ENCODE results near the gene VOPP1. TPM values are rescaled to one million over a fixed set of nuclear protein-coding genes. Genes with fewer than 3 reads are reported as not detected.
A peak's percentile ranks its signal among the peaks of the same experiment; 100 is the strongest.

VOPP1 gene
- total and polyA plus RNA-seq, 7 donors: 16.3 to 45.7 (median 29.7) TPM

- DNase-seq (no peak), ATAC-seq (no peak)
- Histone ChIP-seq H3K4me3 (no peak overlapping the region), H3K36me3 (ENCODE audit: insufficient read depth in 1 of 2, low read depth in 1 of 2) (peaks cover 2 to 34% of the 10 kb centered on the region in 2 donors), H3K27ac (peak overlapping the region; percentile 60), H3K4me1 (peaks cover 59% of the 10 kb centered on the region), H3K9me3 (no peaks in the 10 kb centered on the region), H3K27me3 (ENCODE audit: insufficient read depth in 3 of 3, low read length in 2 of 3) (no peaks in the 10 kb centered on the region)
- 80 to 89% (median 84%) methylated on average over 9 of the region's 9 CpGs for WGBS, 3 donors
- intact Hi-C loops (cut with DNase I): no loop called here
- TF ChIP-seq CTCF (IDR thresholded peaks at IDR 0.05): no peak
Observed at GRCh38 chr7:55521512-55521911, 50.8 kb downstream of the VOPP1 start.

GRCh38 chr7:55520426-55521140, 51.7 kb downstream of the VOPP1 start:
- Histone ChIP-seq H3K27me3 (ENCODE audit: insufficient read depth in 3 of 3, low read length in 2 of 3) (no peaks in the 10 kb centered on the region), H3K27ac (no peak overlapping the region), H3K4me1 (peaks cover 61% of the 10 kb centered on the region), H3K9me3 (no peaks in the 10 kb centered on the region), H3K36me3 (ENCODE audit: insufficient read depth in 1 of 2, low read depth in 1 of 2) (peaks cover 2 to 34% of the 10 kb centered on the region in 2 donors), H3K4me3 (no peak overlapping the region)
- DNase-seq (no peak), ATAC-seq (no peak)
- 87 to 90% (median 90%) methylated on average over 13 of the region's 13 CpGs for WGBS, 3 donors
- intact Hi-C loops (cut with DNase I): no loop called here
- no peak for TF ChIP-seq CTCF (IDR thresholded peaks at IDR 0.05)

GRCh38 chr7:55518836-55519235, 53.5 kb downstream of the VOPP1 start:
- TF ChIP-seq CTCF (IDR thresholded peaks at IDR 0.05): no peak
- no peaks in the 10 kb centered on the region for H3K9me3 ChIP-seq
- H3K36me3 ChIP-seq (ENCODE audit: insufficient read depth in 1 of 2, low read depth in 1 of 2): peaks cover 2 to 34% of the 10 kb centered on the region in 2 donors
- no peak overlapping the region for H3K27ac ChIP-seq
- no peak for DNase-seq
- H3K4me1 ChIP-seq: peaks cover 60% of the 10 kb centered on the region
- intact Hi-C loops (cut with DNase I): no loop called here
- ATAC-seq: no peak
- 93 to 96% (median 95%) methylated on average over 8 of the region's 8 CpGs for WGBS, 3 donors
- no peaks in the 10 kb centered on the region for H3K27me3 ChIP-seq (ENCODE audit: insufficient read depth in 3 of 3, low read length in 2 of 3)
- no peak overlapping the region for H3K4me3 ChIP-seq

- Histone ChIP-seq H3K36me3 (ENCODE audit: insufficient read depth in 1 of 2, low read depth in 1 of 2) (peaks cover 2 to 34% of the 10 kb centered on the region in 2 donors), H3K4me3 (no peak overlapping the region), H3K27ac (no peak overlapping the region), H3K4me1 (peaks cover 54% of the 10 kb centered on the region), H3K27me3 (ENCODE audit: insufficient read depth in 3 of 3, low read length in 2 of 3) (no peaks in the 10 kb centered on the region), H3K9me3 (no peaks in the 10 kb centered on the region)
- WGBS, 3 donors: 82 to 92% (median 84%) methylated on average over 15 of the region's 15 CpGs
- no peak for ATAC-seq
- intact Hi-C loops (cut with DNase I): no loop called here
- no peak for DNase-seq
- TF ChIP-seq CTCF (IDR thresholded peaks at IDR 0.05): no peak
Observed at GRCh38 chr7:55517936-55518689, 54.2 kb downstream of the VOPP1 start.

All from psoas muscle (tissue), 8 donors.